A673 (cell line): ENCODE measurements around the gene CDH4.

Experiments used
- EZH2 ChIP-seq: fragments of 200-600 bp; sonication (generic); IDR thresholded peaks from 2 replicates; pipeline ENCODE4 v1.6.1; 2017; ENCODE audit warnings: borderline replicate concordance, low read depth, mild to moderate bottlenecking, mixed read lengths, antibody characterized with exemption, low read length; ENCODE audit not compliant: poor library complexity, severe bottlenecking
- TF ChIP-seq, protein P1 (sequence below): fragments of 300-800, 200-600 bp; sonication (generic); conservative IDR thresholded peaks from 2 replicates; pipeline ENCODE4 v1.5.1; 2017; ENCODE audit warnings: low read depth, mild to moderate bottlenecking, antibody characterized with exemption, low read length, moderate library complexity, mixed read lengths

DNA sequence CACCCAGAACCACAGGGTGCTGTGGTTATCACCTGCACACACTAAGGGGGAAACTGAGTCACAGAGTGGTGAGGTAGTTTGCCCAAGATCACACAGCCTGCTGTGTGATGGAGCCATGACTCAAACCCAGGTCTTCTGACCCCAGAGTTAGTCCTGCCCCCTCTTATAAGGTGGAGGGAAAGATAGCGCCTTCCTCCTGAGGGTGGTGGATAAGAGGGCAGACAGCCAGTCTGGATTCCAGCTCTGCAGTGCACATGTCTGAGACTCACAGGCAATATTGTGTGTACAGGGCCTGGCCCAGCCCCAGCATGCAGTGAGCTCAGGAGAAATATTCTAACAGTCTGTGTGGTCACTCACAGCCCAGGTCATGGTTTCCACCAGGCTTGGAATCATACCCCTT is 393.7 kb downstream of the CDH4 start:
- TF ChIP-seq, protein P1, sequence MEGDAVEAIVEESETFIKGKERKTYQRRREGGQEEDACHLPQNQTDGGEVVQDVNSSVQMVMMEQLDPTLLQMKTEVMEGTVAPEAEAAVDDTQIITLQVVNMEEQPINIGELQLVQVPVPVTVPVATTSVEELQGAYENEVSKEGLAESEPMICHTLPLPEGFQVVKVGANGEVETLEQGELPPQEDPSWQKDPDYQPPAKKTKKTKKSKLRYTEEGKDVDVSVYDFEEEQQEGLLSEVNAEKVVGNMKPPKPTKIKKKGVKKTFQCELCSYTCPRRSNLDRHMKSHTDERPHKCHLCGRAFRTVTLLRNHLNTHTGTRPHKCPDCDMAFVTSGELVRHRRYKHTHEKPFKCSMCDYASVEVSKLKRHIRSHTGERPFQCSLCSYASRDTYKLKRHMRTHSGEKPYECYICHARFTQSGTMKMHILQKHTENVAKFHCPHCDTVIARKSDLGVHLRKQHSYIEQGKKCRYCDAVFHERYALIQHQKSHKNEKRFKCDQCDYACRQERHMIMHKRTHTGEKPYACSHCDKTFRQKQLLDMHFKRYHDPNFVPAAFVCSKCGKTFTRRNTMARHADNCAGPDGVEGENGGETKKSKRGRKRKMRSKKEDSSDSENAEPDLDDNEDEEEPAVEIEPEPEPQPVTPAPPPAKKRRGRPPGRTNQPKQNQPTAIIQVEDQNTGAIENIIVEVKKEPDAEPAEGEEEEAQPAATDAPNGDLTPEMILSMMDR, result no peak
- no peak for TF ChIP-seq EZH2
